ENCODE measurements around the gene FAM98C. TPM values are rescaled to one million over a fixed set of nuclear protein-coding genes. Genes with fewer than 3 reads are reported as not detected.

The FAM98C gene
- total RNA-seq, 1 donor from 2014 or later, result 11.8 TPM

GRCh38 chr19:38392707-38393308 is 10.1 kb upstream of the FAM98C start:
- no peak for DNase-seq (ENCODE audit: low read depth, low spot score)
- peaks cover 7% of the 10 kb centered on the region for H3K27me3 Mint-ChIP-seq (ENCODE audit: low read depth)
- peaks cover 38% of the 10 kb centered on the region for H3K4me1 Mint-ChIP-seq
- H3K27ac Mint-ChIP-seq (ENCODE audit: unreplicated experiment), result no peak overlapping the region
- H3K9me3 Mint-ChIP-seq, result peaks cover 2% of the 10 kb centered on the region
- TF ChIP-seq CTCF (conservative IDR thresholded peaks at IDR 0.05), result no peak
- H3K4me3 Mint-ChIP-seq, result peak overlapping the region; percentile 64
- peaks cover 26% of the 10 kb centered on the region for H3K36me3 Mint-ChIP-seq (ENCODE audit: low read depth)

GRCh38 chr19:38394488-38394887 is 8.4 kb upstream of the FAM98C start:
- H3K36me3 Mint-ChIP-seq (ENCODE audit: low read depth), result peaks cover 24% of the 10 kb centered on the region

GRCh38 chr19:38395381-38396114 is 7.3 kb upstream of the FAM98C start:
- Mint-ChIP-seq H3K36me3 (ENCODE audit: low read depth) (peaks cover 24% of the 10 kb centered on the region), H3K9me3 (peaks cover 2% of the 10 kb centered on the region), H3K4me3 (no peak overlapping the region), H3K4me1 (peaks cover 24% of the 10 kb centered on the region), H3K27me3 (ENCODE audit: low read depth) (peaks cover 11% of the 10 kb centered on the region), H3K27ac (ENCODE audit: unreplicated experiment) (no peak overlapping the region)
- DNase-seq (ENCODE audit: low read depth, low spot score), result no peak
- no peak for TF ChIP-seq CTCF (conservative IDR thresholded peaks at IDR 0.05)

More at GRCh38 chr19:38394488-38394887, 8.4 kb upstream of the FAM98C start:
- TF ChIP-seq CTCF (conservative IDR thresholded peaks at IDR 0.05), result no peak
- peak overlapping the region; percentile 62 for H3K4me3 Mint-ChIP-seq
- no peak overlapping the region for H3K27ac Mint-ChIP-seq (ENCODE audit: unreplicated experiment)
- peaks cover 2% of the 10 kb centered on the region for H3K9me3 Mint-ChIP-seq
- DNase-seq (ENCODE audit: low read depth, low spot score), result peak; percentile 10
- H3K27me3 Mint-ChIP-seq (ENCODE audit: low read depth), result peaks cover 5% of the 10 kb centered on the region
- peaks cover 30% of the 10 kb centered on the region for H3K4me1 Mint-ChIP-seq

- Mint-ChIP-seq H3K27me3 (ENCODE audit: low read depth) (peaks cover 9% of the 10 kb centered on the region), H3K36me3 (ENCODE audit: low read depth) (peaks cover 15% of the 10 kb centered on the region), H3K4me3 (no peak overlapping the region), H3K9me3 (no peaks in the 10 kb centered on the region), H3K4me1 (peaks cover 7% of the 10 kb centered on the region), H3K27ac (ENCODE audit: unreplicated experiment) (no peak overlapping the region)
- TF ChIP-seq CTCF (conservative IDR thresholded peaks at IDR 0.05), result no peak
- DNase-seq (ENCODE audit: low read depth, low spot score), result no peak
Measured at GRCh38 chr19:38399081-38399480, 3.8 kb upstream of the FAM98C start.

- DNase-seq (ENCODE audit: low read depth, low spot score), result no peak
- no peak overlapping the region for H3K27ac Mint-ChIP-seq (ENCODE audit: unreplicated experiment)
- H3K36me3 Mint-ChIP-seq (ENCODE audit: low read depth), result peaks cover 12% of the 10 kb centered on the region
- TF ChIP-seq CTCF (conservative IDR thresholded peaks at IDR 0.05), result no peak
- H3K4me1 Mint-ChIP-seq, result peaks cover 4% of the 10 kb centered on the region
- H3K27me3 Mint-ChIP-seq (ENCODE audit: low read depth), result peaks cover 9% of the 10 kb centered on the region
- H3K9me3 Mint-ChIP-seq, result no peaks in the 10 kb centered on the region
- peak overlapping the region; percentile 4 for H3K4me3 Mint-ChIP-seq
Measured at GRCh38 chr19:38399537-38399936, 3.4 kb upstream of the FAM98C start.

Measured in neural crest cell (in vitro differentiated cells).